LHCN-M2 (cell line): ENCODE results near the gene ZNF441. TPM values are rescaled to one million over a fixed set of nuclear protein-coding genes. Genes with fewer than 3 reads are reported as not detected.

Experiments
- total RNA-seq: library from RNA; depleted of rRNA; stranded (reverse); fragments of >200 nt; gene quantifications from 2 replicates; pipeline ENCODE4 v1.2.3, GENCODE V29; 2014; rRNA removed

ZNF441 gene
- total RNA-seq, 1 experiment from 2014 or later: 7.1 TPM

Other genes with a start within 250 kb of the ZNF441 start
- gene ECSIT, start 237.9 kb upstream of the ZNF441 start, total RNA-seq: 24.8 and 32.1 TPM in 2 replicates
- 0.58 and 1.0 TPM in 2 replicates for gene CNN1, start 228.1 kb upstream of the ZNF441 start, total RNA-seq
- 42.1 and 44.7 TPM in 2 replicates for gene ELOF1, start 207.8 kb upstream of the ZNF441 start, total RNA-seq
- 0.34 and 0.38 TPM in 2 replicates for gene ACP5, start 189.4 kb upstream of the ZNF441 start, total RNA-seq
- 18.8 and 19.2 TPM in 2 replicates for gene ZNF627, start 169.5 kb upstream of the ZNF441 start, total RNA-seq
- gene ZNF823, start 28.1 kb upstream of the ZNF441 start, total RNA-seq: 7.1 and 10.2 TPM in 2 replicates
- gene ZNF491, start 31.5 kb downstream of the ZNF441 start, total RNA-seq: 0.80 and 0.90 TPM in 2 replicates
- 7.0 and 8.2 TPM in 2 replicates for gene ZNF440, start 47.3 kb downstream of the ZNF441 start, total RNA-seq
- 0.11 and 0.26 TPM in 2 replicates for gene ZNF439, start 81.7 kb downstream of the ZNF441 start, total RNA-seq
- 6.2 and 8.8 TPM in 2 replicates for gene ZNF69, start 120.8 kb downstream of the ZNF441 start, total RNA-seq
- gene ZNF700, start 158.1 kb downstream of the ZNF441 start, total RNA-seq: 8.7 and 9.5 TPM in 2 replicates
- 0.69 and 1.7 TPM in 2 replicates for gene ZNF763, start 198.0 kb downstream of the ZNF441 start, total RNA-seq